ENCODE data around the gene TBL1X. TPM values are rescaled to one million over a fixed set of nuclear protein-coding genes. Genes with fewer than 3 reads are reported as not detected.

TBL1X gene
- total and polyA plus RNA-seq, 2 donors (not counting 1 experiment from before 2014, with no cell fraction given), result 8.8 to 65.1 TPM

DNA sequence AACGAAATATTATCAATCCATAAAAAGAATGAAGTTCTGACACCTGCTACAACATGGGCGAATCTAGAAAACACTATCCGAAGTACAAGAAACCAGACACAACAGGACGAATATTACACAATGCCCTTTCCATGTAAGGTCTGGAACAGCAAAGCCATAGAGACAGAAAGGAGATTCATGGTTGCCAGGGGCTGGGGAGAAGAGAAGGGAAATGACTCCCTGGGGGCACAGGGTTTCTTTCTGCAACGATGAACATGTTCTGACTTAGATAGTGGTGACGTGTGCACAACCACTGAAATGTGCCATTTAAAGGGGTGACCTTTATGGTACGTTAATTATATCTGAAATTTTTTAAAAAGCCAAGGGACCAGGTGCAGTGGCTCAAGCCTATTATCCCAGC, 272.5 kb downstream of the TBL1X start:
- no peaks in the 10 kb centered on the region for H3K4me1 Mint-ChIP-seq
- ChIA-PET POLR2A (no interaction called here), CTCF (no interaction called here)
- H3K79me2 ChIP-seq (ENCODE audit: control insufficient read depth, insufficient read depth, low read length), result no peaks in the 10 kb centered on the region
- H3K27ac ChIP-seq (ENCODE audit: low read length in 2 of 2), result no peak overlapping the region
- WGBS (ENCODE audit: insufficient coverage), result 25% methylated on average over 2 of the region's 7 CpGs
- no peak overlapping the region for H2AFZ ChIP-seq (ENCODE audit: insufficient read depth, low read depth, low read length, poor library complexity, severe bottlenecking)
- intact Hi-C loops (cut with micrococcal nuclease), result no loop called here
- no peak overlapping the region for H3K4me2 ChIP-seq (replicated peaks; ENCODE audit: low read depth, low read length, poor library complexity, severe bottlenecking)
- H3K27me3 Mint-ChIP-seq, result no peaks in the 10 kb centered on the region
- TF ChIP-seq EZH2 (IDR thresholded peaks at IDR 0.05; ENCODE audit: borderline replicate concordance, insufficient read depth, low read depth, low read length, poor library complexity, severe bottlenecking) (no peak), CTCF (IDR thresholded peaks at IDR 0.05) (no peak)
- no peaks in the 10 kb centered on the region for H3K4me1 ChIP-seq (ENCODE audit: control insufficient read depth in 2 of 2, insufficient read depth in 2 of 2, low read length in 2 of 2)
- H3K36me3 ChIP-seq (replicated peaks in 1 of 2; ENCODE audit: control extremely low read depth in 1 of 2, control insufficient read depth in 1 of 2, extremely low read depth in 1 of 2, insufficient read depth in 2 of 2, low read length in 1 of 2), result no peaks in the 10 kb centered on the region
- no peak overlapping the region for H3K9ac ChIP-seq (ENCODE audit: low read length)
- no peaks in the 10 kb centered on the region for H3K27me3 ChIP-seq (replicated peaks in 1 of 4; ENCODE audit: control extremely low read depth in 1 of 4, control insufficient read depth in 3 of 4, insufficient read depth in 4 of 4, low read length in 3 of 4)
- H3K9me3 Mint-ChIP-seq (ENCODE audit: insufficient read depth), result no peaks in the 10 kb centered on the region
- ATAC-seq (ENCODE audit: low read depth) (no peak), DNase-seq (no peak)
- no peak overlapping the region for H3K27ac Mint-ChIP-seq
- no peaks in the 10 kb centered on the region for H3K9me3 ChIP-seq (ENCODE audit: control extremely low read depth in 1 of 3, control insufficient read depth in 2 of 3, insufficient read depth in 1 of 3, low read length in 2 of 3)
- H3K4me3 ChIP-seq (ENCODE audit: control extremely low read depth in 1 of 5, extremely low read depth in 1 of 5, insufficient read depth in 1 of 5, low read depth in 2 of 5, low read length in 4 of 5), result no peak overlapping the region
- H4K20me1 ChIP-seq (ENCODE audit: control insufficient read depth, insufficient read depth, low read length, poor library complexity, severe bottlenecking), result no peaks in the 10 kb centered on the region
- H3K4me3 Mint-ChIP-seq, result no peak overlapping the region

- H3K4me3 ChIP-seq (ENCODE audit: control extremely low read depth in 1 of 5, extremely low read depth in 1 of 5, insufficient read depth in 1 of 5, low read depth in 2 of 5, low read length in 4 of 5), result no peak overlapping the region
- no peak for ATAC-seq (ENCODE audit: low read depth)
- intact Hi-C loops (cut with micrococcal nuclease), result no loop called here
- H3K4me2 ChIP-seq (replicated peaks; ENCODE audit: low read depth, low read length, poor library complexity, severe bottlenecking), result no peak overlapping the region
- DNase-seq, result no peak
- Mint-ChIP-seq H3K9me3 (ENCODE audit: insufficient read depth) (no peaks in the 10 kb centered on the region), H3K27me3 (no peaks in the 10 kb centered on the region), H3K4me1 (no peaks in the 10 kb centered on the region), H3K4me3 (no peak overlapping the region), H3K27ac (no peak overlapping the region)
- POLR2A ChIA-PET, result no interaction called here
- H3K9me3 ChIP-seq (ENCODE audit: control extremely low read depth in 1 of 3, control insufficient read depth in 2 of 3, insufficient read depth in 1 of 3, low read length in 2 of 3), result no peaks in the 10 kb centered on the region
- CTCF ChIA-PET, result no interaction called here
- no peaks in the 10 kb centered on the region for H4K20me1 ChIP-seq (ENCODE audit: control insufficient read depth, insufficient read depth, low read length, poor library complexity, severe bottlenecking)
- no peak for TF ChIP-seq CTCF (IDR thresholded peaks at IDR 0.05)
- TF ChIP-seq EZH2 (IDR thresholded peaks at IDR 0.05; ENCODE audit: borderline replicate concordance, insufficient read depth, low read depth, low read length, poor library complexity, severe bottlenecking), result no peak
- no peaks in the 10 kb centered on the region for H3K4me1 ChIP-seq (ENCODE audit: control insufficient read depth in 2 of 2, insufficient read depth in 2 of 2, low read length in 2 of 2)
- no peaks in the 10 kb centered on the region for H3K27me3 ChIP-seq (replicated peaks in 1 of 4; ENCODE audit: control extremely low read depth in 1 of 4, control insufficient read depth in 3 of 4, insufficient read depth in 4 of 4, low read length in 3 of 4)
- no peaks in the 10 kb centered on the region for H3K79me2 ChIP-seq (ENCODE audit: control insufficient read depth, insufficient read depth, low read length)
- no peaks in the 10 kb centered on the region for H3K36me3 ChIP-seq (replicated peaks in 1 of 2; ENCODE audit: control extremely low read depth in 1 of 2, control insufficient read depth in 1 of 2, extremely low read depth in 1 of 2, insufficient read depth in 2 of 2, low read length in 1 of 2)
- H2AFZ ChIP-seq (ENCODE audit: insufficient read depth, low read depth, low read length, poor library complexity, severe bottlenecking), result no peak overlapping the region
- no CpG with 5 or more reads among the region's 3 CpGs for WGBS (ENCODE audit: insufficient coverage)
- no peak overlapping the region for H3K27ac ChIP-seq (ENCODE audit: low read length in 2 of 2)
- no peak overlapping the region for H3K9ac ChIP-seq (ENCODE audit: low read length)
Observed at GRCh38 chrX:9738151-9738550, 273.3 kb downstream of the TBL1X start.

Measured in B cell (primary cell).